OCI-LY1 (cell line): ENCODE results near the gene RAB40B.

Source experiments
- H2AFZ ChIP-seq: fragments of 200-600 bp; sonication (generic), shearing (Covaris generic); 2 replicates; pipeline ENCODE4 v1.6.0; 2014; ENCODE audit warnings: antibody characterized with exemption, mild to moderate bottlenecking, low read length
- H3F3A ChIP-seq: fragments of 200-600 bp; sonication (generic), shearing (Covaris generic); 2 replicates; pipeline ENCODE4 v1.6.0; 2014; ENCODE audit warnings: mild to moderate bottlenecking, antibody characterized with exemption, low read length, moderate library complexity; ENCODE audit not compliant: insufficient read depth
- H3K27ac ChIP-seq: fragments of 200-600 bp; sonication (generic); 2 replicates; pipeline ENCODE4 v1.5.1; 2014; ENCODE audit warnings: low read length, mixed run types, mild to moderate bottlenecking, low read depth; ENCODE audit not compliant: poor library complexity, severe bottlenecking
- H3K27me3 ChIP-seq: fragments of 200-600 bp; sonication (generic); 2 replicates; pipeline ENCODE4 v1.6.0; 2014; ENCODE audit warnings: antibody characterized with exemption, mild to moderate bottlenecking, low read length, moderate library complexity; ENCODE audit not compliant: insufficient read depth
- H3K36me3 ChIP-seq: fragments of 200-600 bp; sonication (generic); 2 replicates; pipeline ENCODE4 v1.6.1; 2014; ENCODE audit warnings: mild to moderate bottlenecking, antibody characterized with exemption, low read length, moderate library complexity, mixed read lengths; ENCODE audit not compliant: insufficient read depth
- H3K4me1 ChIP-seq: fragments of 200-600 bp; sonication (generic); 2 replicates; pipeline ENCODE4 v1.5.1; 2014; ENCODE audit warnings: mild to moderate bottlenecking, low read length, moderate library complexity; ENCODE audit not compliant: insufficient read depth, severe bottlenecking
- H3K4me2 ChIP-seq: fragments of 200-600 bp; sonication (generic), shearing (Covaris generic); 2 replicates; pipeline ENCODE4 v1.6.1; 2014; ENCODE audit warnings: low read length
- H3K4me3 ChIP-seq: fragments of 200-600 bp; sonication (generic); 2 replicates; pipeline ENCODE4 v1.5.1; 2014; ENCODE audit warnings: low read length, low read depth, mild to moderate bottlenecking, mixed read lengths; ENCODE audit not compliant: poor library complexity, severe bottlenecking
- H3K79me2 ChIP-seq: fragments of 200-600 bp; shearing (Covaris generic); 2 replicates; pipeline ENCODE4 v1.6.1; 2016; ENCODE audit warnings: mixed run types, low read length, mixed read lengths; ENCODE audit not compliant: insufficient read depth
- H3K9ac ChIP-seq: fragments of 200-600 bp; sonication (generic), shearing (Covaris generic); 2 replicates; pipeline ENCODE4 v1.6.1; 2014; ENCODE audit warnings: mild to moderate bottlenecking, low read length, mixed read lengths
- H3K9me2 ChIP-seq: fragments of 200-600 bp; sonication (generic), shearing (Covaris generic); 2 replicates; pipeline ENCODE4 v1.6.1; 2014; ENCODE audit warnings: low read depth, mild to moderate bottlenecking, low read length, mixed read lengths
- H3K9me3 ChIP-seq: fragments of 200-600 bp; shearing (Covaris generic); 2 replicates; pipeline ENCODE4 v1.6.1; 2014; ENCODE audit warnings: low read length, mixed read lengths
- H4K20me1 ChIP-seq: fragments of 200-600 bp; sonication (generic), shearing (Covaris generic); 2 replicates; pipeline ENCODE4 v1.6.0; 2016; ENCODE audit warnings: mild to moderate bottlenecking, low read length; ENCODE audit not compliant: insufficient read depth
- EZH2 ChIP-seq: fragments of 200-600 bp; sonication (generic), shearing (Covaris generic); IDR thresholded peaks from 2 replicates; pipeline ENCODE4 v1.8.0; 2017; ENCODE audit warnings: borderline replicate concordance, mixed run types, mild to moderate bottlenecking, antibody characterized with exemption, low read length, moderate library complexity, mixed read lengths
- TF ChIP-seq, protein P1 (sequence below): fragments of 200-600 bp; sonication (generic), shearing (Covaris generic); IDR thresholded peaks from 2 replicates; pipeline ENCODE4 v1.5.1; 2017; ENCODE audit warnings: mild to moderate bottlenecking, antibody characterized with exemption, low read length, moderate library complexity, mixed read lengths

The RAB40B gene

DNA sequence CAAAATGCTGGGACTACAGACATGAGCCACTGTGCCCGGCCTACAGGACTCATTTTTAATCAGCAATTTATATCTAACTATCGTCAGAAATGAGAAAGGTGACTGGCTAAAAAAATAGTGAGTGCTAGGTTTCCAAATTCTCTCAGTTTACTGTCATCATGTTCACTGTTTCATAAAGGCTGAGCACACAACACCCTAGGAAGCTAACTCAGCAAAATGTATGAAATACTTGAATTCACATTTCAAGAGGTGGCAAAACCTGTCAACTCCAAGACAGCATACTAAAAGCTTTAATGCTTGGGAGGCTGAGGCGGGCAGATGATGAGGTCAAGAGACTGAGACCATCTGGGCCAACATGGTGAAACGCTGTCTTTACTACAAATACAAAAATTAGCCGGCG is 67.0 kb downstream of the RAB40B start:
- no peak overlapping the region for H3K4me3 ChIP-seq
- no peaks in the 10 kb centered on the region for H3F3A ChIP-seq
- peaks cover 12% of the 10 kb centered on the region for H3K79me2 ChIP-seq
- no peak overlapping the region for H2AFZ ChIP-seq
- H3K27me3 ChIP-seq, result no peaks in the 10 kb centered on the region
- no peak overlapping the region for H3K4me2 ChIP-seq
- peaks cover 62% of the 10 kb centered on the region for H3K36me3 ChIP-seq
- H3K9me3 ChIP-seq, result no peaks in the 10 kb centered on the region
- no peak overlapping the region for H3K9ac ChIP-seq
- H4K20me1 ChIP-seq, result no peaks in the 10 kb centered on the region
- TF ChIP-seq EZH2, result no peak
- TF ChIP-seq, protein P1, sequence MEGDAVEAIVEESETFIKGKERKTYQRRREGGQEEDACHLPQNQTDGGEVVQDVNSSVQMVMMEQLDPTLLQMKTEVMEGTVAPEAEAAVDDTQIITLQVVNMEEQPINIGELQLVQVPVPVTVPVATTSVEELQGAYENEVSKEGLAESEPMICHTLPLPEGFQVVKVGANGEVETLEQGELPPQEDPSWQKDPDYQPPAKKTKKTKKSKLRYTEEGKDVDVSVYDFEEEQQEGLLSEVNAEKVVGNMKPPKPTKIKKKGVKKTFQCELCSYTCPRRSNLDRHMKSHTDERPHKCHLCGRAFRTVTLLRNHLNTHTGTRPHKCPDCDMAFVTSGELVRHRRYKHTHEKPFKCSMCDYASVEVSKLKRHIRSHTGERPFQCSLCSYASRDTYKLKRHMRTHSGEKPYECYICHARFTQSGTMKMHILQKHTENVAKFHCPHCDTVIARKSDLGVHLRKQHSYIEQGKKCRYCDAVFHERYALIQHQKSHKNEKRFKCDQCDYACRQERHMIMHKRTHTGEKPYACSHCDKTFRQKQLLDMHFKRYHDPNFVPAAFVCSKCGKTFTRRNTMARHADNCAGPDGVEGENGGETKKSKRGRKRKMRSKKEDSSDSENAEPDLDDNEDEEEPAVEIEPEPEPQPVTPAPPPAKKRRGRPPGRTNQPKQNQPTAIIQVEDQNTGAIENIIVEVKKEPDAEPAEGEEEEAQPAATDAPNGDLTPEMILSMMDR, result no peak
- no peaks in the 10 kb centered on the region for H3K9me2 ChIP-seq
- H3K4me1 ChIP-seq, result no peaks in the 10 kb centered on the region
- no peak overlapping the region for H3K27ac ChIP-seq

DNA sequence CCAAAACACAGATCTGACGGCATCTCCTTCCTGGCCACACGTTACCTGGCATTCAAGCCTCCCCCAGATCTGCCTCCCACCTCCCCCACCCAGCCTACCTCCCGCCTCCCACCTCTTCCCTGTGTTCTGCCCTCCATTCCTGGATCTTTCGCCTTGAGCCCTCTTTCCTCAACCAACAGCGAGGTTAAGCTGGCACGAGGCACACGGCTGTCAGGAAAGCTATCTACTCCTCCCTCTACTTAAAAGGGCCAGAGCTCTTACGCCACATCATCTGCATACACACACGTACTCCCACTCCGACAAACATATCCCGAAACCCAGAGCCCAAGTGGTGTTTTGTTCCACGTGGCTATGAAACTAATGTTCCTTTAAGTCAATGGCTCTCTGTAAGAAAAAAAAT is 68.3 kb downstream of the RAB40B start:
- no peak overlapping the region for H3K4me2 ChIP-seq
- no peaks in the 10 kb centered on the region for H3K9me3 ChIP-seq
- H3K27ac ChIP-seq, result no peak overlapping the region
- no peak overlapping the region for H3K9ac ChIP-seq
- no peaks in the 10 kb centered on the region for H4K20me1 ChIP-seq
- peaks cover 66% of the 10 kb centered on the region for H3K36me3 ChIP-seq
- no peaks in the 10 kb centered on the region for H3K27me3 ChIP-seq
- H3K4me1 ChIP-seq, result no peaks in the 10 kb centered on the region
- H3K79me2 ChIP-seq, result peaks cover 6% of the 10 kb centered on the region
- no peak overlapping the region for H3K4me3 ChIP-seq
- no peaks in the 10 kb centered on the region for H3F3A ChIP-seq
- TF ChIP-seq, protein P1, result no peak
- TF ChIP-seq EZH2, result no peak
- no peak overlapping the region for H2AFZ ChIP-seq
- H3K9me2 ChIP-seq, result no peaks in the 10 kb centered on the region

DNA sequence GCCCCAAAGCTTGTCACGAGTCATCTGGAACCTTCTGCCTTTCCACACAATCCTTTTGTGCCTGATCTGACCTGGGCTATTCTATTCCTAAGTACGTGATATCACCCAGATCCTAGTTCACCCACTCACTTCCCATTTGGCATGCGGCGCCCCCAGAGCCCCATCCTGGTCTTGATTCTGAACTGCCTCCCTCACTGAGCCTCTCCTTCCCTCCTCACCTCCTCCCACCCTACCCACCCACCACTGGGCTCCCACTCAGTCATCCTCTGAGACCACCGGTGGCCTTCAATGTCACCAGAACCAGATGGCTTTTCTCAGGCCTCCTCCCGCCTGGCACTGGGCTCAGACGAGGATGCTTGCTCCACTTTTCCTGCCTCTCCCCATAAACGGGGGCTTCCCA is 68.8 kb downstream of the RAB40B start:
- peaks cover 1% of the 10 kb centered on the region for H3K79me2 ChIP-seq
- no peaks in the 10 kb centered on the region for H3F3A ChIP-seq

More for the DNA sequence above, 68.8 kb downstream of the RAB40B start:
- no peak overlapping the region for H3K9ac ChIP-seq
- no peak overlapping the region for H2AFZ ChIP-seq
- no peak overlapping the region for H3K27ac ChIP-seq
- no peak overlapping the region for H3K4me3 ChIP-seq
- no peaks in the 10 kb centered on the region for H3K4me1 ChIP-seq
- H3K9me3 ChIP-seq, result no peaks in the 10 kb centered on the region
- no peaks in the 10 kb centered on the region for H3K27me3 ChIP-seq
- no peak for TF ChIP-seq EZH2
- TF ChIP-seq, protein P1, result no peak
- no peak overlapping the region for H3K4me2 ChIP-seq
- peaks cover 69% of the 10 kb centered on the region for H3K36me3 ChIP-seq
- H4K20me1 ChIP-seq, result no peaks in the 10 kb centered on the region
- no peaks in the 10 kb centered on the region for H3K9me2 ChIP-seq
